OCI-LY7 (cell line): ENCODE results near the gene MIER2.

Experiments
- CTCF ChIP-seq: fragments of 200-600 bp; sonication (generic); conservative IDR thresholded peaks from 2 replicates; pipeline ENCODE4 v1.5.1; 2014; ENCODE audit warnings: mild to moderate bottlenecking, antibody characterized with exemption, low read length, moderate library complexity, mixed read lengths
- EZH2phosphoT487 ChIP-seq: fragments of 200-600 bp; sonication (generic); IDR thresholded peaks from 2 replicates; pipeline ENCODE4 v1.6.1; 2018; ENCODE audit warnings: low read depth, borderline replicate concordance, mild to moderate bottlenecking, mixed run types, antibody characterized with exemption, low read length, moderate library complexity, mixed read lengths

DNA sequence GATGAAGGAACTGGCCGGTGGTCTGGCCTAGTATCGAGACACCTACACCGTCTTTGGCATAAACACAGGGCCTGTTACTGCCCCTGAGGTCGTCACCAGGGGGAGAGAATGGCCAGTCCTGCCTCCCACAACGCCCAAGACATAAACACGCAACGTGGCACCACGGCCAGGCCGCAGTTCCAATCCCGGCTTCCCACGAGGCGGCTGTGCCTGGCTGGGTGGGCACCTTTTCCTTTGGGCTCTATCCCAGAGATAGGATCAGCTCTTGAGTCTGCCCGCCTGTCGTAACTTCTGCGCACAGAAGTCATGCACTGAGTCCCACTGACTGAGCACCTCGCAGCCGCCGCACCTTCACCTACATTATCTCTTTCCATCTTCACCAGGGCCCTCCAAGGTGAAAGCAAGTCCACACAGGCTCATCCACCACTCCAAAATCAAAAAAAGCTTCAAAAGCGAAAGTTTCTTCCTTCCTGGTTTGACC is 1.1 kb downstream of the MIER2 start:
- no peak for TF ChIP-seq CTCF
- TF ChIP-seq EZH2phosphoT487 = no peak
